T-helper 2 cell treated with Interferon-gamma antibody and Interleukin-4, amounts not matched to agents 100 ng/mL and 5 ng/mL, for 36 hours (primary cell): ENCODE data around the gene CLSTN2. TPM values are rescaled to one million over a fixed set of nuclear protein-coding genes. Genes with fewer than 3 reads are reported as not detected.

ENCODE experiments used
- intact Hi-C: fragments of 100-400 bp; cut with micrococcal nuclease; formaldehyde crosslinking; loops from one replicate; pipeline ENCODE4 v1.15.1; 2023
- total RNA-seq: library from RNA; stranded (reverse); gene quantifications from 2 replicates; pipeline ENCODE4 v1.2.3, GENCODE V29; 2022

Gene CLSTN2
- total RNA-seq, 1 donor from 2014 or later = not detected

DNA sequence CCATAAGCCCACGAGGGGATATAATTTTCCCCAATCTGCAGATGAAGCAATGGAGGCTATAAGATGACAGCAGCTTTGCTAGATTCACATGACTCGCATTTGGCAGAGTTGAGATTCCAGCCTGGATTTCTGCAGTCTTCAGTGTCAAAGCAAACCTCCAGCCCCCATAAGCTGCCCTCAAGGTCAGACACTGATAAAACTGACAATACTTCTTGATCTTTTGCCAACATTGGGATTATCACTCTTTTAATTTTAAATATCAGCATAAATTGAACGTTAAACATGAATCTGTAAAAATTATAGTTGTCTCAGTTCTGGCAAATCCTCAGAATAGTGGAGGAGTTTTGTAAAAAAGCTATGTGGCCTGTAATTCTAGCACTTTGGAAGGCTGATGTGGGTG is 508.8 kb downstream of the CLSTN2 start:
- intact Hi-C loops = no loop called here

DNA sequence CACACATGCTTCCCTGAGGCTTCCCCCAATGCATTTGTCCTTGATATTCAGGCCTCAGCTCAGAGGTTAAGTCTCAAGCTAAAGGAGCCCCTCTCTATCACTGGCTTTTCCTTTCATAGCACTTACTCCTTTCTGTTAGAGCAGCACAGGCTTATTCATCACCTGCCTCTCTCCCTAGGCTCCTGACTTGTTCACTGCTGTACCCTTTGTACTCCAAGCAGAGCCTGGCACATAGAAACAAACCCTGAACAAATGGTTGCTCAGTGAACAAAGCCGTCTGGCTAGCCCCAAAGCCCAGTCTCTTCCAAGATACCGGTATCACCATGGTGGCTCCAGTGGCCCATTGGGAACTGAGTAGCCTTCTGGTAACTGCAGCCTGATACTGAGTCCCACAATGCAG is 511.7 kb downstream of the CLSTN2 start:
- intact Hi-C loops = no loop called here

DNA sequence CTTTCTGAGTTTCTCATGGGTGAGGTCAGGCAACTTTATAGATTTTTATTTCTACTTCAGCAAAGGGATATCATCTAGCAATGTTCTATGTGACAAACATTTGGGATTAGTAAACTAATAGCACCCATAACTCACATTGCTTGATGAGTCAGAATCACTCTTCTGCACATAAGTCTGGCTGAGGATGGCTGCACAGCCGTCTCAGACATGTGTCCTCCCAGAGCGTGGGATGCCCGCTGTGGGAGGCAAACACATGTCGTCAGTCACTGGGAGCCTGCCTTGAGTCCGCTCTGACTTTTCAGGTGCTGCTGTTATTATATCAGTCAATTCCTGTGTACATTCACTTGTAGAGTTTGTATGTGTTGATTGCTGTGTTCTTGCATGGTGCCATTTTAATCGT is 512.2 kb downstream of the CLSTN2 start:
- intact Hi-C loops = no loop called here

DNA sequence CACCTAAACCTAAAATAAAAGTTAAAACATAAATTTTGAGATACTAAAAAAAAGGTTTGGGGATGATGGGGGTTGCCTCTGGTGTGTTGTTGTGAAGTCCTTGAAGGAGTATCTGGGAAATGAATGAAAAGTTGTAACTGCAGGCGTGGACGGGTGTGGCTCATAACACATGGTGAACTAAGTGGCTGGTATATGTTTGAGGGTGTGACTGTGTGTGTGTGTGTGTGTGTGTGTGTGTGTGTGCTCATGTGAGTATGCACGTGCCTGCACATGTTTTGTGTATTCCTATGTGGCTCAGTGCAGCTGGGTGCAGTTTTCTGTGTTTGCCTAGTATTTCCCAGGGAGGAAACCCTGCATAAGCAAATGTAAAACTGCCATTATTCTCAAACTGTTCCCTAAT is 513.0 kb downstream of the CLSTN2 start:
- intact Hi-C loops = no loop called here

DNA sequence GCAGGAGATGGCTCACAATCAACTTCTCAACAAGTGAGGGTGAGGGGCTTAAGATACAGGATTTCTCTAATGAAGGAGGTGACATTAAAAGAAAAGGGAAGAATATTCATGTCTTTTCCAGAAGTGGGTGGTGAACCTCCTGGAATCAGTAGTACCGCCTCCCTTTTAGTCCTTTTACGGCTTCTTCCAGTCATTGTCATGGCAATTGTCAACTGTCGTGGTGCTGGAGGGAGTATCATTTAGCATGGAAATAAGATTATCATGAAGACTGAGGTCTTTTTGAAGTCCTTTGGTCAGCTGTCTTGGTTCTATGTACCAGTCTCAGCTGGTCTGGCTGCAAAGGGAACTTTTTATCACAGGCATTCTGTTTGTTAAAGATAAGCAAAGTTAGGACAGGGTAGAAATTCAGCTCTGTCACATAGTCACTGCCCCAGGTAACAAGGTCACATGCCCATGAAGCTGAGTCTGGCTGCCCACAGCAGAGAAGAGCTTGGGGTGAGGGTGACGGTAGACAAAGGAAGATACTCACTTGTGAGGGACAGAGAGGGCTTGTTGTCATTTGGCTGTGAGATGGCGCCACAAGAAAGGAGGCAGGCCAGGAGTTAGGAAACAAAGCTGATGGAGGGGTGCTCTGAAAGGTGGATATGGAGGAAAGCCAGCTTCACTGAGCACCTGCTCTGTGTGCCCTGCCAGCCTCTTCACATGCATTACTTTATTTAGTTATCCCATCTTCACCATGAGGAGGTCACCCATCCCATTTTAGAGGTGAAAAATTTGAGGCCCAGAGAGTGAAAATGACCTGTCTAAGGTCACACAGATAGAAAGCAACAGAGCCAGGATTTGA is 514.6 kb downstream of the CLSTN2 start:
- intact Hi-C loops = no loop called here

DNA sequence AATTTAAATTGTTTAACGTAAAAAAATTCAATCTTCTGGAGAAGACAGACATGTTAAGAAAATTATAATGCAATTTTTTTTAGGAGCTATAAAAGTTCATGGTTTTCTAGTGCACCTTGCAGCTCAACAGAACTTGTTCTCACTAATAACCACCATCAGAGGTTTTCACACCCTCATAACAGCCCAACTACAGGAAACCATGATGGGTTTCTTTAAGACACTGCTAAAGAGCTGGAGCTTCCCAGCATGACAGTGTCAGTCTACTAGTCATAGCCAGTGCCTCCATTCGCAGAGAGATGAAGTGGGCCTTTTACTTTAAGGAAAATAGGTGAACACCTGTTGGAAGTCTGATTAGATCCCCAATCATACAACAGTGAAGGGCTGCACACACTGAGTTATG is 518.8 kb downstream of the CLSTN2 start:
- intact Hi-C loops = no loop called here

DNA sequence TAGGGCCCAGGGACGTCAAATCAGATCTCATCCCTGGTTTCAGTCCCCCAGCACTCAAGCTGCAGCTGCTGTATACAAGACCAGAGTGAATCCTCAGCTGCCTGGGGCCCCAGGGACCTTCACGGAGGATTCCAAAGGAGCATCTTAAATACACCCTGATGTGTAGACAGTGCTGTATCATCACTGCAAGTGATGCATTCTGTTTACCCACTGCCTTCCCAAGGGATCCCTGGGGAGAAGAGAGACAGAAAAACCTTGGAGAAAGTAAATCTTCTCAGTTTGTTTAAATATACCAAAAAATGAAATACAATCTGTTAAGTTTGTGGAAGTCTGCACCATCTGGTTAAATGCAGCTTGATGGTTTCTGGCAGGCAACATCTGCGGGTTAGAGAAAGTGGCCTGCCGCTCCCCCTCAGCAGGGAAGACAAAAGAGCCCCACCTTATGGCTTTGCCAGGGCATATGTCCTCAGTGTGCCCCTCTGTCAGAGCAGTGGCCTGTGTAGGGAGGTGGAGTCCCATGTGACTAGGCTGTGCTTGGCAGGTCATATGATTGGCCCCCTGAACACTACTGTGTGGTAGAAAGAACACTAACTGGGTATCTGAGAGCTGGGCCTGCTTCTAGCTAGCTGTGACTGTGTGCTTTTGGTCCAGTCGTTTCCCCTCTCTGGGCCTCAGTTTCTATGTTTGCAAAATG is 520.7 kb downstream of the CLSTN2 start:
- intact Hi-C loops = no loop called here

DNA sequence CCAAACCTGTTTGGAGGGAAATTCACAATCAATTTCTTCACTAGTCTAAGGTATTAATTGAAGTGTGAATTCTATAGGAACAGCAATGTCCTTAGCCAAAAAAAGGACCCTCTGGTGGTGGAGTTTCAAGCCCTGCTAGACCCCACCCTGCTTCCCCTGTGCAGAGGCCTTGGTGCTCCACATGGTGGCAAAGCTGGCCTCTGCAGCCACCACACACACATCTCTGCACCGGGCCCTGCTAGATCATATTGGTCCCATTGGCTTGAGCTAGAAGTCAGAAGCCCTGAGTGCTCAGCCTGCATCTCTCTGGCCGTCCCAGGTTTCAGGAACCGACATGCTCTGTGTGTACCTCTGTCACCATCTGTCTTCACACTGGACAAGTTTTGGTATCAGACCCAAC is 522.0 kb downstream of the CLSTN2 start:
- intact Hi-C loops = no loop called here

DNA sequence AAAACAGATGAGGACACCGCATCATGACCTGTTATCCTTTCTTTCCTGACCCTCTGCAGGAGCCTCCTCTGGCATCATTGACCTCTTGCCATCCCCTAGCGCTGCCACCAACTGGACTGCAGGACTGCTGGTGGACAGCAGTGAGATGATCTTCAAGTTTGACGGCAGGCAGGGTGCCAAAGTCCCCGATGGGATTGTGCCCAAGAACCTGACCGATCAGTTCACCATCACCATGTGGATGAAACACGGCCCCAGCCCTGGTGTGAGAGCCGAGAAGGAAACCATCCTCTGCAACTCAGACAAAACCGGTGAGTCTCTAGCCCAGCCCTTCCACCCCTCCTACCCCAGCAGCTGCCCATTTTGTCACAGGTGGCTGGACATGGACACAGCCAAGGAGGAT is 524.5 kb downstream of the CLSTN2 start:
- intact Hi-C loops = no loop called here

DNA sequence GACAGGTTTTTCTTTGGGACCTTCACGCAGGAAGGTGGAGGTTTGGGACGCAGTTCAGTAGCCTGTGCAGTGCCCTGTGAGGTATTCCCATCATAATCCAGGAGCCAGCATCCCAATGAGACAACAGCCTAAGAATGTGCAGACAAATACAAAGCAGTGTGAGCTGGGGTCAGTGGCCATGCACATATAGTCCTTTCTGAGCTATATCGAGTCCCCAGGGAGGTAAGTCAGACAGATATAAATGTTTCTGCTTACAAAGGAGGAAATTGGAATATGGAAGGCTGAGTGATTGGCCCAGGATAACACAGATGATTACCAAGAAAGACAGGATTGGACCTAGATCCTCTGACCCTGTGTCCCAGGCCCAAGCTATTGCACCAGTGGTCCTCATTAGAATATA is 526.3 kb downstream of the CLSTN2 start:
- intact Hi-C loops = no loop called here

DNA sequence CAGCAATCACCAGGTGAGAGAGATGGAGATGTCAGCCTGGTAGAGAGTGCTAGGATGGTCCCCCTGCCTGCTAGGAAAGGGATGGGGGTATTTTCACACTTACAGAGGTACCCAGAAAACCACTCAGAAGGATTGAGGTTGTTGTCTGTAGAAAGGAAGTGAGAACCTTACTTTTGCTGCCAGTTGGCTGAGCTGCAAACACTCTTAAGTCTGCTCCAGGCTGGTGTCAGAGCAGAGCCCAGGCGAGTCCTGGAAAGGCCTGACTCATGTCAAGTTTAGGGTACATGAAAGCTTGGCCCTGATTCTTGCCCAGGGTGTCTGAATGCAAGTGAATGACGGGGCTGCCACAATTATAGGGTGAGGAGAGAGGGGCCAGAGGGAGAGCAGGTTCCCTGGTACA is 528.4 kb downstream of the CLSTN2 start:
- intact Hi-C loops = no loop called here

DNA sequence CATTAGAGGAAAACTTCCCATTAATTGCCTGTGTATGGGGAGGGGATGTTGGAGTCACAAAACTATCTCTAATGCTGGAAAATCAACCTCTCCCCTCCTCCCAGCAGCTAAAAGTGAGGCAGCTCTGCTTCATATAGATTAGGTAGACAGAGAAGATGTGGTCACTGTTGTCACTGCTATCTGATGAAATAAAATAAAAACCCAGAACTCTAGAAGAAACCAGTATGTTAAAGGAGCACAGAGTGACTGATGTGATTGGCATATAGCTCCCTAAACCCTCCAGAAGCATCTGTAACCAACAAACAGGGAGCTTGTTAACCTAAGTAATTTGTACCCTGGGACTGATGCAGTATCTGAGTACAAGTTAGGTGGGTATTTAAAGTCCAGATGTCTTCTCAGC is 531.0 kb downstream of the CLSTN2 start:
- intact Hi-C loops = no loop called here

DNA sequence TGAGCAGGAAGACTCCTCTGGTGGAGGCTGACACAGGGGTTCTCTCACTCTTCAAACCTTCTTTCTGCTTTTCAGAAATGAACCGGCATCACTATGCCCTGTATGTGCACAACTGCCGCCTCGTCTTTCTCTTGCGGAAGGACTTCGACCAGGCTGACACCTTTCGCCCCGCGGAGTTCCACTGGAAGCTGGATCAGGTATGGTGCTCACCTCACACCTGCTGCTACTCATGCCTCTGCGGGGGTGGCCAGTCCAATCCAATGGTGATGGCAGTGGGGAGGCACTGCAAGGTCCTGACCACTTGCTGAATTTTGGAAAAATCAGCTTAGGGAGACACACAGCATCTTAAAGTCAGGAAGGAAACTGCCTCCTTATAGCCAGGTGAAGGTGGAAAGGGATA is 531.5 kb downstream of the CLSTN2 start:
- intact Hi-C loops = no loop called here

DNA sequence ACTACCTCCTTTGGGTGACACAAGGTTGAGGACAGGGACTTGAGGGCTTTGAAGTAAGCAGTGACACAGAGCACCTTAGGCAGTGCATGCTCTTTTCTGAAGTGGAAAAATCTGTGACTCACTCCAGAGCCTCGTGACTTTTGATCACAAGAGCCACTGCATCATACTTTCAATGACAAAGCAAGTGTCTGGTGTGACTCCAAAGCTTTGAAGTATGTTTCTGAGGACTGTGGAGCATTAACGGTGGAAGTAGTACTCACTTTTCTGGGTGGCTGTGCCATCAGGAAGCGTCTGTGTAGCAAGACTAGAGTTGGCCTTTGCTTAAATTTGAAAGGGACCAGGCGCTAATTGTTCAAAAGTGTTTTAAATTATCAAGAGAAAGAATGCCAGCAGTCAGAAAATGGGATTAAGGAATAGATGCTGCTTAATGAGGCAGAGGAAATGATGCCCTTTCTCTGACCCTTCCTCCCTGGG is 532.2 kb downstream of the CLSTN2 start:
- intact Hi-C loops = no loop called here

DNA sequence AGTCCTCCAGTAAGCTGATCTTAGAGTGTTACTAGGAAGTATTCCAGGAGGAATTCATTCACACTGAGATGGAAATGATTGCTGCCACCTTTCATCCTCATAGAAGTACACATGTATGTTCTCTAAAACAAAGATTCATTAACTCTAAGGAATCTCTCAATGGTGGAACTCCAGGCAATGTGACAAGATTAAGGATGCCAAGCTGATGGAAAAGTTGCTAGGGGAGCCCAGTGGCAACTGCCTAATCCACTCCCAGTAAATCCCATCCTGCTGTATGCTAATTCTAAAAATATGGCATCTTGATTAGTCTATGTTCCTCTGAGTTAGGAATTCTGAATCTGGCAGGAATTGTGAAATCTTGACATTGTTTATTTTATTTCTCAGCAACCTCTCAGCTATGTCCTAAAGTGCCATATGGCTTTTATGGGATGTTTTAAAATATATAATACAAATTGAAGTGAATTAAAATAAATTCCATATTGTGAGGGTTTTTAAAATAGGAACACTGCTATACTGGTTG is 532.9 kb downstream of the CLSTN2 start:
- intact Hi-C loops = no loop called here

DNA sequence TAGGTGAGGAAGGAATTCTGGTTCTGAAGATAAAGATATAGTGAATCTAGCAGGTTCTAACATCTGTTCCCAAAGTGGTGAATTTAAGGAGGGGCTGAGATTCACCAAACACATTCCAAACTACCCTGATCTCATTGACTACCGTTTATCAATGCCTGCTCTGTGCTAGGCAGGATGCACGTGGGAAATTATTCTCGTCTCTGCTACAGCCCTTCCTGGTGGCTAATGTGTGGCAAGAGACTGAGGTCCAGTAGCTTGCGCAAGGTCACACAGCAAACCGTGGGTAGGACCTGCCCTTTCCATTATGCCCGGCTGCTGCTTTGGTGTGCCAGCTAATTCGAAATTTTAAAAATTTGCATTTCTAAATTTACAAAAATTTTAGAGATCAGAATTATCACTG is 533.4 kb downstream of the CLSTN2 start:
- intact Hi-C loops = no loop called here

DNA sequence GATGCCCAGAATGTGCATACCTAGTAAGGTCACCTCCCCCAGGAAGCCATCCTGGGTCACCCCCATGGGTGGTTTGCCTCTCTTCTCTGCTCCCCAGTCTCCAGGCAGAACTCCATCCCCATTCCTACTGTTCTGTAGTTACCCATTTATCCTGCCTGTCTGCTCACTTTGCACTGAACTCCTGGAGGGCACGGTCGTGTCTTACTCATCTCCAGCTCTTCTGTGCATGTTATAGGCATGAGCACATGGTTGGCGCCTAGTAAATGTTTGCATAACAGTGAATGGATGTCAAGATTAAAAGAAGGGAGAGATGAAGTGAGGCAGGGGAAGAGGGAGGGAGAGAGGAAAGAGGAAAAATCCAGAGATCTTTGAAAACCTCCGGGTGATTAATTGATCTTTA is 534.5 kb downstream of the CLSTN2 start:
- intact Hi-C loops = no loop called here

DNA sequence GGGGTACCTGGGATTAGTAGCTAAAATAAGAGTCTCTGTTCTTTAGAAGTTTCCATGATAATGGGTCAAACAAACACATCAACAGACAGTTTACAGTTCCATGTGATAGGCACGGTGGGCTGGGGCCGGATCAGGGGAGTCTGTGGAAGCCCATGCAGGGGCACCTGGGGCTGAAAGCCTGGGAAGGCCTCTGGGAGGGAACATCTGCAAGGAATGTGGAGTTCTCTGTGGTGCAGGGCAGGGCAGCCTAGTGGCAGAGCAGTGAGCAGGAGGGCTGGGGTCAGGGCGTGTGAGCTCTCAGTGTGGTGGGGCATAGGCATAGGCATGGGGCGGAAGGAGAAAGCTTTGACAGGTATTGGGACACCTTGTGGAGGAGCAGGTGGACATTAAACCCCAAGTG is 535.2 kb downstream of the CLSTN2 start:
- intact Hi-C loops = no loop called here

DNA sequence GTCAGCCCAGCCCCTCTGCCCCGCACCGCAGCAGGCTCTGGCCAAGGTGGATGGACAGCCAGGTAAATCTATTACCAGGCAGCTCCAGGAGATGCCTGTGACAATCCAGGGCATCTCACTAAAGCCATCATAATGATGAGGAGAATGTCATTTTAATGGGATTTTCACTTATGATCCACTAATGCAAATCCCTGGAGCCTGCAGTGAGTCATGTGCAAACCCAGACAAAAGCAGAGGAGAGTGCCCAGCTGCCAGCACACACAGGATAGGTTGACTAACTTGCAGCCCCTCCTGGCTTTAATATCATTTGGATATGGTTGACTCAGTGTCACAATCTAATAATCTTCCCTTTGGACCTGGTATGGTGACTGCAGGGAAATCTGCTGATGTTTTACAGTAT is 536.0 kb downstream of the CLSTN2 start:
- intact Hi-C loops = no loop called here

DNA sequence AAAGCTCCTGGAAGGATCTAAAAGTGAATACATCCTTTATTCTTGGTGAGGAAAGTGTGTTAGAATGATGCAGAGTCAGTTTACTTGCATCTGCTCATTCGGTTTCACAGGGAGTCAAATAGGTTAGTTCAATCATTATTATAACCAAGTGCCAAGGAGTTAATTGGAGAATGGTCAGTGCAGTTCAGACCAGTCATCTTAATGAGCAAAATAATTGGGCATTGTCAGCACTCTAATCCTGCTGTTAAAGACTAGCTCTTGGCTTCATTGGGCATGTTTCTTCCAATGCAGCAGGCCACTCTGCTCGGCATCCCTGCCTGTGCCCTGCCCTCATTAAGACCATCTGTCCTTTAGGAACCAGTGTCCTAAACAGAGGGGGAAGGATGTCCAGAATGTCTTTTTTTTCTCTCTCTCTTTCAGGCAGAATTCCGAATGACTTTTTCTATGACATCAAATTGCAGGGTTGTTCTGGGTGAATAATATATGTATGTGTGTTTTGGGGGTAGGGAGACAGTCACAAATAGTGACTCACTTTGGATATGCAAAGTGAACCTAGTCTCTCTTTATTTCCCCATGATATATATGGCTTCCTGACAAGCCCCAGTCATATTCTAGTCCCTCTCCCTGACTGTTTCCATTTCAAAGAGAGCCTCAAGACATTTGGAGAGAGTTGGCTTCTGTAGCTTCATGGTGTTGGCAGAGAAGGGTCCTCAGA is 537.5 kb downstream of the CLSTN2 start:
- intact Hi-C loops = no loop called here

DNA sequence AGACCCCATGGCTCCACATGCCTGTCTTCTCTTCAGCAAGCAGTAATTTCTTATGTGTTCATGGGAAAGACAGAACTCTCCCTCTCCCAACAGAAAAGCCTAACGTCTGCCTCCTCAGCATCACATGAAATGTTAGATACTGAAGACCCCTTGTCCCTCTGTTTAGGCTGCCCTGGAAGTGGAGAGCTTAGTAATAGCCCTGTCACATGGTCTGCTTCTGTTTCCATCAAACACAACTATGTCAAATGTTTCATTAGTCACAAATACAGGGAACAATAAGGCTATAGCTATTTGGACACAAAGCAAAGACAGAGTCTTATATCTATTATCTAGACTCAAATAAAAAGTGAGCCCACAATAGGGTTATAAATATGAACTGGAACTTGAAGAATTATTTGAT is 552.6 kb downstream of the CLSTN2 start:
- intact Hi-C loops = no loop called here

DNA sequence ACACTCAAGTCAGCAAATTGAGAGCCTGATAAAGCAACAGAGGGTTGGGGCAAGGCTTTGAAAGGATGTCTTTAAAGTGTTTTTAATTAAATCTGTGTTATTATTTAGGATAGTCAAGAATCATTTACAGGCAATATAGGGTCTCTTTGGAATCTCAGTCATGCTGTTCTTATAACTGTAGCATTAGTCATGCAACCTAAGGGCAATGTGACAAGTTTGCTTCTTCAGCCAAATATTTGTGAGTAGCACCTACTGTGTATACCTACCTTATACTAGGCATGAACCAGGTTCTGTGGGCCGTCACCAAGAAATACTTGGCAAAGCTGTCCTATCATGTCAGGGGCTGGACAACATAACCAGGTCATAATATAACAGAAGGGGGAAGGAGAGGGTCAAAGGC is 558.3 kb downstream of the CLSTN2 start:
- intact Hi-C loops = no loop called here
